Gastroesophageal sphincter (tissue), 3 donors: Measurements from ENCODE around the gene NEK1.

Source experiments
- CTCF ChIP-seq, 4 experiments: fragments of 200-600 bp in 2 of 4; fragments of 450-650 bp in 2 of 4; sonication (generic) in 1 of 4; IDR thresholded peaks; one replicate each; pipeline ENCODE4 v1.5.1; 2017 to 2019; ENCODE audit warnings: antibody characterized with exemption in 4 of 4, mild to moderate bottlenecking in 2 of 4, moderate library complexity in 2 of 4
- EP300 ChIP-seq: sonication (generic); formaldehyde crosslinking; IDR thresholded peaks from one replicate; pipeline ENCODE4 v1.6.1; 2017; ENCODE audit warnings: antibody characterized with exemption, mild to moderate bottlenecking
- POLR2A ChIP-seq, 2 donors: fragments of 450-650 bp; IDR thresholded peaks; one replicate each; pipeline ENCODE4 v1.6.1; 2017; ENCODE audit warnings: antibody characterized with exemption in 2 of 2, mild to moderate bottlenecking in 2 of 2, moderate library complexity in 1 of 2
- POLR2AphosphoS5 ChIP-seq: sonication (generic); formaldehyde crosslinking; IDR thresholded peaks from one replicate; pipeline ENCODE4 v1.6.1; 2017; ENCODE audit warnings: antibody characterized with exemption

- TF ChIP-seq CTCF (IDR thresholded peaks at IDR 0.05) (no peak), POLR2A (IDR thresholded peaks at IDR 0.05) (no peak), EP300 (no peak), POLR2AphosphoS5 (no peak)
Observed at GRCh38 chr4:169603312-169603711, 9.1 kb downstream of the NEK1 start.
